GM23248 (cell line): ENCODE results near the gene NKAIN2. TPM values are rescaled to one million over a fixed set of nuclear protein-coding genes. Genes with fewer than 3 reads are reported as not detected.

Source experiments
- DNase-seq: peaks from one replicate; pipeline ENCODE4 v3.0.0-alpha.2; 2015
- H2AFZ ChIP-seq: fragments of 200-600 bp; sonication (generic); 2 replicates; pipeline ENCODE4 v1.6.1; 2016; ENCODE audit warnings: antibody characterized with exemption
- H3F3A ChIP-seq: fragments of 200-600 bp; sonication (generic); 2 replicates; pipeline ENCODE4 v1.6.1; 2016; ENCODE audit warnings: mild to moderate bottlenecking, antibody characterized with exemption, mixed run types; ENCODE audit not compliant: insufficient read depth
- H3K27ac ChIP-seq: fragments of 200-600 bp; sonication (generic); 2 replicates; pipeline ENCODE4 v1.5.1; 2016; ENCODE audit warnings: mild to moderate bottlenecking
- H3K27me3 ChIP-seq: fragments of 200-600 bp; sonication (generic); replicated peaks from 2 replicates; pipeline ENCODE4 v1.6.1; 2016; ENCODE audit warnings: mild to moderate bottlenecking; ENCODE audit not compliant: insufficient read depth
- H3K36me3 ChIP-seq: fragments of 200-600 bp; sonication (generic); 2 replicates; pipeline ENCODE4 v1.6.1; 2016; ENCODE audit warnings: low read depth, mild to moderate bottlenecking
- H3K4me1 ChIP-seq: fragments of 200-600 bp; sonication (generic); 2 replicates; pipeline ENCODE4 v1.6.1; 2016; ENCODE audit warnings: mild to moderate bottlenecking; ENCODE audit not compliant: insufficient read depth
- H3K4me2 ChIP-seq: fragments of 200-600 bp; sonication (generic); one replicate; pipeline ENCODE4 v1.6.1; 2016; ENCODE audit warnings: mild to moderate bottlenecking; ENCODE audit not compliant: unreplicated experiment
- H3K4me3 ChIP-seq: fragments of 200-600 bp; sonication (generic); 2 replicates; pipeline ENCODE4 v1.5.1; 2016; ENCODE audit warnings: mild to moderate bottlenecking
- H3K79me2 ChIP-seq: fragments of 200-600 bp; sonication (generic); 2 replicates; pipeline ENCODE4 v1.6.1; 2016; ENCODE audit warnings: mild to moderate bottlenecking; ENCODE audit not compliant: insufficient read depth
- H3K9ac ChIP-seq: fragments of 200-600 bp; sonication (generic); 2 replicates; pipeline ENCODE4 v1.6.1; 2016; ENCODE audit warnings: mild to moderate bottlenecking
- H3K9me2 ChIP-seq: fragments of 200-600 bp; sonication (generic); 2 replicates; pipeline ENCODE4 v1.6.1; 2016; ENCODE audit warnings: mixed run types, mild to moderate bottlenecking, moderate library complexity; ENCODE audit not compliant: insufficient read depth
- H3K9me3 ChIP-seq: fragments of 200-600 bp; sonication (generic); one replicate; pipeline ENCODE4 v1.6.1; 2017; ENCODE audit warnings: low read depth
- H4K20me1 ChIP-seq: fragments of 200-600 bp; sonication (generic); 2 replicates; pipeline ENCODE4 v1.6.0; 2016; ENCODE audit not compliant: insufficient read depth
- EZH2 ChIP-seq: fragments of 200-600 bp; sonication (generic); IDR thresholded peaks from 2 replicates; pipeline ENCODE4 v1.6.1; 2018; ENCODE audit warnings: antibody characterized with exemption, mild to moderate bottlenecking; ENCODE audit not compliant: insufficient read depth, poor library complexity, severe bottlenecking
- EZH2phosphoT487 ChIP-seq: fragments of 200-600 bp; sonication (generic); IDR thresholded peaks from 2 replicates; pipeline ENCODE4 v1.6.1; 2018; ENCODE audit warnings: antibody characterized with exemption, moderate library complexity, mild to moderate bottlenecking, low read depth; ENCODE audit not compliant: insufficient read depth
- WGBS, 2 experiments: methylation state at CpG; one replicate each; pipeline ENCODE4 v1.1.6; 2015 to 2017; ENCODE audit warnings: low lambda C conversion rate in 2 of 2, low coverage in 1 of 2; ENCODE audit errors: missing lambda C conversion rate in 2 of 2; 5-methylcytosine and 5-hydroxymethylcytosine counted together
- in situ Hi-C: fragments of 300-500 bp; cut with MboI; formaldehyde crosslinking; loops from 2 replicates; pipeline ENCODE4 v1.15.0; 2020
- polyA plus RNA-seq: library from polyadenylated mRNA; unstranded; fragments of >200 nt; fragmentation: Nextera tagmentation; extraction: Ambion mirVana; gene quantifications from 2 replicates; pipeline ENCODE4 v1.2.1, GENCODE V29; 2016
- total RNA-seq: library from RNA; depleted of rRNA; stranded (reverse); fragments of >200 nt; shearing (Covaris generic); gene quantifications from 2 replicates; pipeline ENCODE4 v1.2.3, GENCODE V29; 2014

The NKAIN2 gene
- total and polyA plus RNA-seq, 2 experiments from 2014 or later, result not detected

GRCh38 chr6:123931928-123932327 lies 128.3 kb downstream of the NKAIN2 start:
- no peaks in the 10 kb centered on the region for H3K36me3 ChIP-seq
- no peak overlapping the region for H3K9ac ChIP-seq
- DNase-seq, result no peak
- WGBS, 2 experiments, result 40 to 44% methylated on average over 3 of the region's 3 CpGs
- in situ Hi-C loops, result no loop called here
- H3F3A ChIP-seq, result no peaks in the 10 kb centered on the region
- H3K4me1 ChIP-seq, result no peaks in the 10 kb centered on the region
- no peaks in the 10 kb centered on the region for H3K79me2 ChIP-seq
- no peak overlapping the region for H3K27ac ChIP-seq
- TF ChIP-seq EZH2 (no peak), EZH2phosphoT487 (no peak)
- no peaks in the 10 kb centered on the region for H3K9me3 ChIP-seq
- no peak overlapping the region for H3K4me2 ChIP-seq
- no peak overlapping the region for H3K4me3 ChIP-seq
- H2AFZ ChIP-seq, result no peak overlapping the region
- no peaks in the 10 kb centered on the region for H3K9me2 ChIP-seq
- no peaks in the 10 kb centered on the region for H3K27me3 ChIP-seq
- H4K20me1 ChIP-seq, result no peaks in the 10 kb centered on the region

GRCh38 chr6:123940551-123940950 lies 136.9 kb downstream of the NKAIN2 start:
- H4K20me1 ChIP-seq, result no peaks in the 10 kb centered on the region
- no peak overlapping the region for H2AFZ ChIP-seq
- no peaks in the 10 kb centered on the region for H3K9me2 ChIP-seq
- H3K4me3 ChIP-seq, result no peak overlapping the region
- no peaks in the 10 kb centered on the region for H3K36me3 ChIP-seq
- H3F3A ChIP-seq, result no peaks in the 10 kb centered on the region
- H3K27ac ChIP-seq, result no peak overlapping the region
- in situ Hi-C loops, result no loop called here
- H3K9ac ChIP-seq, result no peak overlapping the region
- H3K27me3 ChIP-seq, result no peaks in the 10 kb centered on the region
- H3K79me2 ChIP-seq, result no peaks in the 10 kb centered on the region
- 49 to 58% methylated on average over 3 of the region's 3 CpGs for WGBS, 2 experiments
- no peaks in the 10 kb centered on the region for H3K9me3 ChIP-seq
- H3K4me2 ChIP-seq, result no peak overlapping the region
- no peaks in the 10 kb centered on the region for H3K4me1 ChIP-seq
- DNase-seq, result no peak
- TF ChIP-seq EZH2phosphoT487 (no peak), EZH2 (no peak)

GRCh38 chr6:123941855-123942254 lies 138.2 kb downstream of the NKAIN2 start:
- no peaks in the 10 kb centered on the region for H3K36me3 ChIP-seq
- H3K79me2 ChIP-seq, result no peaks in the 10 kb centered on the region
- H3K27ac ChIP-seq, result no peak overlapping the region
- H3F3A ChIP-seq, result no peaks in the 10 kb centered on the region
- 21 to 30% methylated on average over 1 of the region's 1 CpG for WGBS, 2 experiments
- H4K20me1 ChIP-seq, result no peaks in the 10 kb centered on the region
- H3K9me2 ChIP-seq, result no peaks in the 10 kb centered on the region
- no peak overlapping the region for H3K4me2 ChIP-seq
- TF ChIP-seq EZH2, result no peak
- no peak for TF ChIP-seq EZH2phosphoT487
- no peak for DNase-seq
- no peaks in the 10 kb centered on the region for H3K4me1 ChIP-seq
- no peak overlapping the region for H3K9ac ChIP-seq
- no peak overlapping the region for H2AFZ ChIP-seq
- no peaks in the 10 kb centered on the region for H3K9me3 ChIP-seq
- in situ Hi-C loops, result no loop called here
- no peaks in the 10 kb centered on the region for H3K27me3 ChIP-seq
- H3K4me3 ChIP-seq, result no peak overlapping the region

- no peak overlapping the region for H2AFZ ChIP-seq
- H3K9ac ChIP-seq, result no peak overlapping the region
- DNase-seq, result no peak
- H3K4me3 ChIP-seq, result no peak overlapping the region
- H3F3A ChIP-seq, result no peaks in the 10 kb centered on the region
- H3K9me2 ChIP-seq, result no peaks in the 10 kb centered on the region
- H3K9me3 ChIP-seq, result no peaks in the 10 kb centered on the region
- TF ChIP-seq EZH2, result no peak
- TF ChIP-seq EZH2phosphoT487, result no peak
- H3K4me1 ChIP-seq, result no peaks in the 10 kb centered on the region
- H3K27ac ChIP-seq, result no peak overlapping the region
- no peak overlapping the region for H3K4me2 ChIP-seq
- in situ Hi-C loops, result no loop called here
- WGBS, 2 experiments, result 0 to 3% methylated on average over 1 of the region's 1 CpG
- no peaks in the 10 kb centered on the region for H3K36me3 ChIP-seq
- H3K79me2 ChIP-seq, result no peaks in the 10 kb centered on the region
- no peaks in the 10 kb centered on the region for H4K20me1 ChIP-seq
- no peaks in the 10 kb centered on the region for H3K27me3 ChIP-seq
Observed at GRCh38 chr6:123945386-123945785, 141.7 kb downstream of the NKAIN2 start.

- Histone ChIP-seq H3K27ac (no peak overlapping the region), H3K79me2 (no peaks in the 10 kb centered on the region), H2AFZ (no peak overlapping the region), H3K36me3 (no peaks in the 10 kb centered on the region), H3K27me3 (no peaks in the 10 kb centered on the region), H3K4me3 (no peak overlapping the region), H3K4me1 (no peaks in the 10 kb centered on the region), H3F3A (no peaks in the 10 kb centered on the region), H4K20me1 (no peaks in the 10 kb centered on the region), H3K9ac (no peak overlapping the region), H3K9me2 (no peaks in the 10 kb centered on the region), H3K9me3 (no peaks in the 10 kb centered on the region), H3K4me2 (no peak overlapping the region)
- no peak for DNase-seq
- TF ChIP-seq EZH2 (no peak), EZH2phosphoT487 (no peak)
- 30 to 37% methylated on average over 4 of the region's 4 CpGs for WGBS, 2 experiments
- in situ Hi-C loops, result no loop called here
Observed at GRCh38 chr6:123953920-123954319, 150.3 kb downstream of the NKAIN2 start.
